Measurements from ENCODE around the gene MALT1.

- TF ChIP-seq CTCF (conservative IDR thresholded peaks at IDR 0.05) (no peak), EZH2 (IDR thresholded peaks at IDR 0.05; ENCODE audit: low read depth) (no peak)
Observed at GRCh38 chr18:58666176-58666575, 5.1 kb upstream of the MALT1 start.
